GM12878 (cell line): ENCODE results near the gene DUSP22. TPM values are rescaled to one million over a fixed set of nuclear protein-coding genes. Genes with fewer than 3 reads are reported as not detected.

ENCODE experiments used
- ATF7 ChIP-seq: fragments of 450-650 bp; IDR thresholded peaks from 2 replicates; pipeline ENCODE4 v1.6.1; 2016; ENCODE audit warnings: low read depth, mild to moderate bottlenecking
- YBX1 ChIP-seq: fragments of 450-650 bp; IDR thresholded peaks from 2 replicates; pipeline ENCODE4 v1.6.1; 2016; ENCODE audit warnings: antibody characterized with exemption
- ZNF217 ChIP-seq: fragments of 450-650 bp; IDR thresholded peaks from 2 replicates; pipeline ENCODE4 v1.6.1; 2017; ENCODE audit warnings: antibody characterized with exemption, mild to moderate bottlenecking
- polyA plus RNA-seq, 11 experiments: library from polyadenylated mRNA; depleted of rRNA in 4 of 11; unstranded in 6 of 11; stranded (reverse) in 5 of 11; fragments of >200 nt; fragmentation: Nextera tagmentation in 4 of 11; fragmentation: Illumina TruSeq in 1 of 11; extraction: Ambion mirVana in 4 of 11; extraction: Trizol in 1 of 11; gene quantifications; 1 replicate in 1 of 11; 2 replicates in 10 of 11; pipeline versions ENCODE4 v1.2.1 to v1.2.3, GENCODE V29; 2011 to 2016; ENCODE audit warnings: inconsistent platforms in 2 of 11, missing spikeins in 2 of 11, low read depth in 1 of 11
- total RNA-seq, 4 experiments: library from RNA; depleted of rRNA in 3 of 4; stranded (reverse); fragments of >200 nt in 3 of 4; fragmentation: Illumina TruSeq in 1 of 4; extraction: Trizol in 1 of 4; gene quantifications; 2 replicates each; pipeline versions ENCODE4 v1.2.1 to v1.2.3, GENCODE V29; 2013 to 2021
- TF ChIP-seq, protein P1 (sequence below): fragments of 450-650 bp; formaldehyde crosslinking; IDR thresholded peaks from 2 replicates; pipeline ENCODE4 v1.4.0; 2020; ENCODE audit warnings: mild to moderate bottlenecking, moderate library complexity
- TF ChIP-seq, protein P2 (sequence below): IDR thresholded peaks from 2 replicates; pipeline ENCODE4 v1.6.1; 2012; ENCODE audit warnings: low read length, inconsistent platforms

The DUSP22 gene
- total and polyA plus RNA-seq, 10 of the 15 experiments (the other 5 are each of a cell fraction or from before 2014, with no cell fraction given): 78.9 to 156 (median 107) TPM

- TF ChIP-seq, protein P1, sequence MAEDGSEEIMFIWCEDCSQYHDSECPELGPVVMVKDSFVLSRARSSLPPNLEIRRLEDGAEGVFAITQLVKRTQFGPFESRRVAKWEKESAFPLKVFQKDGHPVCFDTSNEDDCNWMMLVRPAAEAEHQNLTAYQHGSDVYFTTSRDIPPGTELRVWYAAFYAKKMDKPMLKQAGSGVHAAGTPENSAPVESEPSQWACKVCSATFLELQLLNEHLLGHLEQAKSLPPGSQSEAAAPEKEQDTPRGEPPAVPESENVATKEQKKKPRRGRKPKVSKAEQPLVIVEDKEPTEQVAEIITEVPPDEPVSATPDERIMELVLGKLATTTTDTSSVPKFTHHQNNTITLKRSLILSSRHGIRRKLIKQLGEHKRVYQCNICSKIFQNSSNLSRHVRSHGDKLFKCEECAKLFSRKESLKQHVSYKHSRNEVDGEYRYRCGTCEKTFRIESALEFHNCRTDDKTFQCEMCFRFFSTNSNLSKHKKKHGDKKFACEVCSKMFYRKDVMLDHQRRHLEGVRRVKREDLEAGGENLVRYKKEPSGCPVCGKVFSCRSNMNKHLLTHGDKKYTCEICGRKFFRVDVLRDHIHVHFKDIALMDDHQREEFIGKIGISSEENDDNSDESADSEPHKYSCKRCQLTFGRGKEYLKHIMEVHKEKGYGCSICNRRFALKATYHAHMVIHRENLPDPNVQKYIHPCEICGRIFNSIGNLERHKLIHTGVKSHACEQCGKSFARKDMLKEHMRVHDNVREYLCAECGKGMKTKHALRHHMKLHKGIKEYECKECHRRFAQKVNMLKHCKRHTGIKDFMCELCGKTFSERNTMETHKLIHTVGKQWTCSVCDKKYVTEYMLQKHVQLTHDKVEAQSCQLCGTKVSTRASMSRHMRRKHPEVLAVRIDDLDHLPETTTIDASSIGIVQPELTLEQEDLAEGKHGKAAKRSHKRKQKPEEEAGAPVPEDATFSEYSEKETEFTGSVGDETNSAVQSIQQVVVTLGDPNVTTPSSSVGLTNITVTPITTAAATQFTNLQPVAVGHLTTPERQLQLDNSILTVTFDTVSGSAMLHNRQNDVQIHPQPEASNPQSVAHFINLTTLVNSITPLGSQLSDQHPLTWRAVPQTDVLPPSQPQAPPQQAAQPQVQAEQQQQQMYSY (CRISPR knock-in tag): no peak
- TF ChIP-seq ATF7 (no peak), YBX1 (no peak), ZNF217 (no peak)
- TF ChIP-seq, protein P2, sequence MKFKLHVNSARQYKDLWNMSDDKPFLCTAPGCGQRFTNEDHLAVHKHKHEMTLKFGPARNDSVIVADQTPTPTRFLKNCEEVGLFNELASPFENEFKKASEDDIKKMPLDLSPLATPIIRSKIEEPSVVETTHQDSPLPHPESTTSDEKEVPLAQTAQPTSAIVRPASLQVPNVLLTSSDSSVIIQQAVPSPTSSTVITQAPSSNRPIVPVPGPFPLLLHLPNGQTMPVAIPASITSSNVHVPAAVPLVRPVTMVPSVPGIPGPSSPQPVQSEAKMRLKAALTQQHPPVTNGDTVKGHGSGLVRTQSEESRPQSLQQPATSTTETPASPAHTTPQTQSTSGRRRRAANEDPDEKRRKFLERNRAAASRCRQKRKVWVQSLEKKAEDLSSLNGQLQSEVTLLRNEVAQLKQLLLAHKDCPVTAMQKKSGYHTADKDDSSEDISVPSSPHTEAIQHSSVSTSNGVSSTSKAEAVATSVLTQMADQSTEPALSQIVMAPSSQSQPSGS: no peak
Measured at GRCh38 chr6:326896-327537, 34.7 kb downstream of the DUSP22 start (continued).
